GM23338 (cell line): ENCODE measurements around the gene STX7.

Source experiments
- CREB1 ChIP-seq: fragments of 250-450 bp; sonication (Bioruptor Pico); IDR thresholded peaks from 2 replicates; pipeline ENCODE4 v1.5.0; 2020; ENCODE audit warnings: low read depth, mild to moderate bottlenecking, moderate library complexity
- CTCF ChIP-seq, 2 experiments: fragments of 200-600 bp in 1 of 2; sonication (generic) in 1 of 2; conservative IDR thresholded peaks; 2 replicates each; pipeline versions ENCODE4 v1.5.1 to v1.6.1; 2016 to 2017; ENCODE audit warnings: antibody characterized with exemption in 2 of 2, low read depth in 2 of 2, mild to moderate bottlenecking in 2 of 2, moderate library complexity in 1 of 2
- EZH2 ChIP-seq: fragments of 200-600 bp; sonication (generic); IDR thresholded peaks from one replicate; pipeline ENCODE4 v1.8.0; 2017; ENCODE audit warnings: antibody characterized with exemption, mild to moderate bottlenecking, low read depth; ENCODE audit not compliant: unreplicated experiment
- EZH2phosphoT487 ChIP-seq: fragments of 200-600 bp; sonication (generic); IDR thresholded peaks from one replicate; pipeline ENCODE4 v1.8.1; 2018; ENCODE audit warnings: antibody characterized with exemption; ENCODE audit not compliant: unreplicated experiment
- JUNB ChIP-seq: IDR thresholded peaks from one replicate; pipeline ENCODE4 v1.6.1; 2016; ENCODE audit warnings: antibody characterized with exemption; ENCODE audit not compliant: unreplicated experiment
- POLR2AphosphoS5 ChIP-seq: IDR thresholded peaks from 2 replicates; pipeline ENCODE4 v1.6.1; 2016; ENCODE audit warnings: antibody characterized with exemption, low read depth
- REST ChIP-seq: IDR thresholded peaks from one replicate; pipeline ENCODE4 v1.6.1; 2018; ENCODE audit warnings: antibody characterized with exemption; ENCODE audit not compliant: unreplicated experiment
- ZNF331 ChIP-seq: fragments of 250-450 bp; sonication (Bioruptor Pico); IDR thresholded peaks from 2 replicates; pipeline ENCODE4 v1.5.0; 2020; ENCODE audit warnings: low read depth, mild to moderate bottlenecking, moderate library complexity

GRCh38 chr6:132499757-132500156 is 13.2 kb downstream of the STX7 start:
- no peak for TF ChIP-seq CTCF (conservative IDR thresholded peaks at IDR 0.05; ENCODE audit: low read depth in 2 of 2)
- TF ChIP-seq EZH2, result no peak
- no peak for TF ChIP-seq REST
- TF ChIP-seq POLR2AphosphoS5, result no peak
- TF ChIP-seq CREB1 (CRISPR knock-in tag), result no peak
- TF ChIP-seq EZH2phosphoT487, result no peak
- TF ChIP-seq JUNB, result no peak
- no peak for TF ChIP-seq ZNF331 (CRISPR knock-in tag)
